ENCODE results near the gene GPR107.
A peak's percentile ranks its signal among the peaks of the same experiment; 100 is the strongest.

The GPR107 gene

GRCh38 chr9:130186839-130187522 is 133.3 kb downstream of the GPR107 start:
- DNase-seq = peak in 1 of 2 donors; percentile 22

- DNase-seq = no peak
These were observed 133.8 kb downstream of the GPR107 start for GRCh38 chr9:130187523-130187846.

GRCh38 chr9:130188860-130189481 is 135.3 kb downstream of the GPR107 start:
- DNase-seq = no peak
